ENCODE results near the gene TTC39C. TPM values are rescaled to one million over a fixed set of nuclear protein-coding genes. Genes with fewer than 3 reads are reported as not detected.
"Not testable (repeated sequence)": the region's sequence is repeated elsewhere in the genome, so short reads cannot be mapped to it uniquely, and the experiment has no call there.

Gene TTC39C
- total RNA-seq, 1 donor: 17.2 TPM

- DNase-seq (ENCODE audit: low read depth in 2 of 3, low spot score in 2 of 3): peak; percentile 68 to 89 (median 73)
These were observed 104.4 kb downstream of the TTC39C start for GRCh38 chr18:24118750-24119577.

DNA sequence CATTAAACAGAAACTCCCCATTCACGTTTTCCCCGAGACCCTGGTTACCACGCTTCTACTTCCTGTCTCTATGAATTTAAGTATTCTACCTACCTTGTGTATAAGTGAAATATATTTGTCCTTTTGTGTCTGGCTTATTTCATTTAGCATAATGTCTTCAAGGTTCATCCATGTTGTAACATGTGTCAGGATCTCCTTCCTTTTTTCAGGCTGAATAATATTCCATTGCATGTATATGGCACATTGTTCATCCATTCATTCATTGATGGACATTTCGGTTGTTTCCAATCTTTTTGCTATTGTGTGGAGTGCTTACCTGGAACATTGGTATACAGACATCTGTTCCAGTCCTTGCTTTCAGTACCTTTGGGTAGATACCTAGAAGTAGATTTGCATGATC lies 106.1 kb downstream of the TTC39C start:
- DNase-seq (ENCODE audit: low read depth in 2 of 3, low spot score in 2 of 3): no peak

GRCh38 chr18:24121625-24122024 lies 107.1 kb downstream of the TTC39C start:
- no peak for DNase-seq (ENCODE audit: low read depth in 2 of 3, low spot score in 2 of 3)

GRCh38 chr18:24126155-24126961 lies 111.8 kb downstream of the TTC39C start:
- DNase-seq (ENCODE audit: low read depth in 2 of 3, low spot score in 2 of 3): no peak

GRCh38 chr18:24127735-24128134 lies 113.2 kb downstream of the TTC39C start:
- DNase-seq (ENCODE audit: low read depth in 2 of 3, low spot score in 2 of 3): no peak

DNA sequence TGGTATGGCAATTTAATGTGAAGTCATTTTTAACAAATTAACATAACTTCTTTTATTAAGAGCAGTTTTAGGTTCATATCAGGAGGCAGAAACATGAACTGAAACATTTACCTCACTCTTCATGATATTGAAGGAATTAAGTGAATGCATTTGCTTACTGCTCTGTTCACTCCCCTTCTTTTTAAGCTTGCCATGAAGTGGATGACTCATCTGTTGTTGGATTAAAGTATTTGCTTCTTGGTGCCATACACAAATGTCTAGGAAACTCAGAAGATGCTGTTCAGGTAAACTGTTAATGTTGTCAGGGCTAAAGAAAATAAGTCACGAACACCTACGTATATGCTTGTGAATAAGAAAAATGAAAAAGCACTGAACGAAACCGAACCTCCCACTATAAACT lies 114.1 kb downstream of the TTC39C start:
- DNase-seq (ENCODE audit: low read depth in 2 of 3, low spot score in 2 of 3): no peak

DNA sequence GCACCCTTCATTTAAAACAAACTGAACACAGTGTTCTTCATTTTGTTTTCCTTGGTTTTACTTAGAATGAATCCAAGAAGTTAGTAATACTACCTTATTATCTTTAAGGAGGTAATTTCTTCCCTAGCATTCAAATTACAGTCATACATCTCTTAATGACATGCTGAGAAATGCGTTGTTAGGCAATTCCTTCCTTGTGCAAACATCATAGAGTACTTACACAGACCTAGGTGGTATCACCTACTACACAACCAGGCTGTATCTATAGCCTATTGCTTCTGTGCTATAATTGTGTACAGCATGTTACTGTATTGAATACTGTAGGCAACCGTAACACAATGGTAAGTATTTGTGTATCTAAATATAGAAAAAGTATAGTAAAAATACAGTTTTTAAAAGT lies 115.9 kb downstream of the TTC39C start:
- DNase-seq (ENCODE audit: low read depth in 2 of 3, low spot score in 2 of 3): no peak

DNA sequence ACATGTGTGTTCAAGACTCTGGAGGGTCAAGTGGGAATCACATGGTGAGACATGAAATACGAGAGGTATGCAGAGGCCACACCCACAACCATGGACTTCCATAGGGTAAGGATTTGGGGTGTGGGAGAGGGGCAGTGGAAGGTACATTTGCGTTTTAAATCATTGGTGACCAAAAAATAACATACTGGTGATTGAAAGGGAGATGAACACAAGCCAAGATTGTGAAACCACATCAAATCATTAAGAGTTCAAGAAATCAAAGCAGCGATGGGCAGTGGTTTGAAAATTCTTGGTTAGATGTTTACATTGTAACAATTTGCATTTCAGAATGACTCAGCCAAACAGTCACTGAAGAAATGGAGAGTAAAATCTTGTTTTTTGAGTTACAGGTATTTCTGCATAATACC lies 122.4 kb downstream of the TTC39C start:
- DNase-seq (ENCODE audit: low read depth in 2 of 3, low spot score in 2 of 3): no peak

GRCh38 chr18:24138409-24138788 lies 123.8 kb downstream of the TTC39C start:
- peak in 1 of 3 donors; percentile 9 for DNase-seq (ENCODE audit: low read depth in 2 of 3, low spot score in 2 of 3)

DNA sequence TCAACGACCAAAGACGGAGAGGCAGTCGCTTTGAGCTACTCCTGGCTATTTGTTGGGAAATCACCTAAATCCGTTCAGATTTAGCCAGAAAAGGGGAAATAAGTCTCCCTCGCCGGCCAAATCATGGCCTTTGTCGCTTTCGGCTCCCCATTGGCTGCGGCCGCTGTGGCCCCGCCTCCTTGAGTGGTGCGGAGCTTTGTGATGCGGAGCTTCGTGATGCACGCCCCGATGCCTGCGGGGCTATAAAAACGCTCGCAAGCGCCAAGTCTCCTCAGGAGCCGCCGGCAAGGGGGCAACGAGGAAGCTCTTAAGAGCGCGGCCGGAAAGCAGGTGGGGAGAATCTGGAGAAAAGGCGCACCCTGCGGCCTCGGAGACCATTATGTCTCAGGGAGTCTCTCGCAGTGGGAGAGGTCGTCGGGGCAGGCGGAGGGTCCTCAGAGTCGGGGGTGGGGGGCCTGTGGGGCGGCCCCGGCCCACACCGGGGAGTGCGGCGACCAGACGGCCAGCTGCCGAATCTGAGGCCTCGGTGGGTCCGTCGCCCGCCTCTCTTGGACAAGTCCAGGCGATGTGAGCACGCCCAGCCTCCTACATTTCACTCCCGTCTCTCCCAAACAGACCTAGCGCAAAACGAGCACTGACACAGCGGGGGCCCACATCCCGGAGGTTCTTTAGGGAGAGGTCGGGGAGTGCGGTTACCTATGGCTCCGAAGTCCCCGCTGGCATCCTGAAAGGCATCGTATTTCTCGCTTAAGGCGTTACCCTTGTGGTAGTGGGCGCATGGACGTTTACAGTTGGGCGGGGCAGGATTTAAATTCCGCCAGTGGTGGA lies 124.4 kb downstream of the TTC39C start, which contains the start of gene CABYR:
CABYR (plus strand) TSS at position 274 of the 828 bp plus-strand sequence. CDS start 4,053 bp downstream, outside the sequence.
- peak; percentile 54 to 80 (median 80) for DNase-seq (ENCODE audit: low read depth in 2 of 3, low spot score in 2 of 3)

GRCh38 chr18:24140697-24141096 lies 126.1 kb downstream of the TTC39C start:
- no peak for DNase-seq (ENCODE audit: low read depth in 2 of 3, low spot score in 2 of 3)

- DNase-seq (ENCODE audit: low read depth in 2 of 3, low spot score in 2 of 3): no peak
These were observed 127.8 kb downstream of the TTC39C start for GRCh38 chr18:24142376-24142775.

GRCh38 chr18:24149591-24149990 lies 135.0 kb downstream of the TTC39C start:
- not testable (repeated sequence) for DNase-seq (ENCODE audit: low read depth in 2 of 3, low spot score in 2 of 3)

GRCh38 chr18:24153397-24153796 lies 138.8 kb downstream of the TTC39C start:
- no peak for DNase-seq (ENCODE audit: low read depth in 2 of 3, low spot score in 2 of 3)

- DNase-seq (ENCODE audit: low read depth in 2 of 3, low spot score in 2 of 3): no peak
These were observed 143.3 kb downstream of the TTC39C start for GRCh38 chr18:24157855-24158254.

- DNase-seq (ENCODE audit: low read depth in 2 of 3, low spot score in 2 of 3): no peak
These were observed 145.5 kb downstream of the TTC39C start for GRCh38 chr18:24160086-24160485.

DNA sequence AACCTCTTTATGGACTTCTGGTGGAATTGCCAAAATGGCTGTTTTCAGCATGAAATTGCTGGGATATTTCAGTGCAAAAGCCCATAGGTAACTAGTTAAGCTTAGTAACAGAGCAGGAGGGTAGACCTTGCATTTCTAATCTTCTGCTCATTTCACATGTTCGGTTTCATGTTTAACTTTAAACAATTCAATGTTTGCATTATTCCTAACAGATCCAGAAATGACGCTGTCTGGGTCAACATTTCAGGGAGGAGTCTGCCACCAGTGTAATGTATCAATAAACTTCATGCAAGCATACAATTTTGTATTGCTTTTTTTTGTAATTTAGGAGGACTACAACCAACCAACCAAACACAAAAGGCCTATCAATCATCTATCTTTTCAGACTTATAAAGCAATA lies 146.8 kb downstream of the TTC39C start:
- DNase-seq (ENCODE audit: low read depth in 2 of 3, low spot score in 2 of 3): no peak

GRCh38 chr18:24168496-24168895 lies 153.9 kb downstream of the TTC39C start:
- no peak for DNase-seq (ENCODE audit: low read depth in 2 of 3, low spot score in 2 of 3)

DNA sequence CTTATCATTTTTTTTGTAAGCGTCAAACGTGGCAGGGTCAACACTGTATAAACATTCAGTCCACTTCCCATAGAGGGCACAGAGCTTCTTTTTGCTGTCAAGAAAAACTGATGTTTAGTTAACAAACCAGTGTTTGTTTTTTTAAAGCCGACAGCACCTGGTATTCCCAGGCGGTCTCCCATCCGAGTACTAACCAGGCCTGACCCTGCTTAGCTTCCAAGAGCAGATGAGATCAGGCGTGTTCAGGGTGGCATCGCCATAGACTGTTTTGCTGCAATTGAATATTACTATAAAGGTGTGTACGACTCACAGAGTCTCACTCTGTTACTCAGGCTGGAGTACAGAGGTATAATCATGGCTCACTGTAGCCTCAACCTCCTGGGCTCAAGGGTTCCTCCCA lies 155.8 kb downstream of the TTC39C start:
- no peak for DNase-seq (ENCODE audit: low read depth in 2 of 3, low spot score in 2 of 3)

DNA sequence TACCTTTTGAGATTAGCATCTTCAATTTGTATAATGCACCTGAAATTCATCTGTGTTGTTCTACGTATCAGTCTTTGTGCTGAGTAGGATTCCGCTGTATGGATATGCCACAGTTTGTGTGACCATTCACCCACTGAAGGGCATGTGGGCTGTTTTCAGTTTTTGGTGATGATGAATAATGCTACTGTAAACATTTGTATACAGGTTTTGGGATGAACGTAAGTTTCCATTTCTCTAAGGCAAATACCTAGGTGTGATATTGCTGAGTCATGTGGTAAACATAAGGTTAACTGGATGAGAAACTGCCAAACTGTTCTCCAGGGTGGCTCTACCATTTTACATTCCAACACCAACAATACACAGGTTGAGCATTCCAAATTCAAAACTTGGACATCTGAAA lies 159.4 kb downstream of the TTC39C start:
- no peak for DNase-seq (ENCODE audit: low read depth in 2 of 3, low spot score in 2 of 3)

All from hematopoietic multipotent progenitor cell (in vitro differentiated cells).